GM23338 (cell line): ENCODE results near the gene PPP2R3B. TPM values are rescaled to one million over a fixed set of nuclear protein-coding genes. Genes with fewer than 3 reads are reported as not detected.

Experiments used
- ATAC-seq: fragments of 200-7000 bp; cut with Tn5 transposase; 3 replicates; pipeline ENCODE4 v1.9.1; 2020
- DNase-seq: peaks from one replicate; pipeline ENCODE4 v3.0.0-alpha.2; 2015; ENCODE audit warnings: low spot score
- H2AFZ ChIP-seq: fragments of 200-600 bp; sonication (generic); 2 replicates; pipeline ENCODE4 v1.8.0; 2016; ENCODE audit warnings: antibody characterized with exemption, mild to moderate bottlenecking, moderate library complexity
- H3F3A ChIP-seq: fragments of 200-600 bp; sonication (generic); replicated peaks from 2 replicates; pipeline ENCODE4 v1.8.0; 2017; ENCODE audit warnings: antibody characterized with exemption, mixed run types, low read depth
- H3K27ac ChIP-seq: fragments of 200-600 bp; sonication (generic); 2 replicates; pipeline ENCODE4 v1.6.1; 2016; ENCODE audit warnings: low read depth
- H3K27me3 ChIP-seq: fragments of 200-600 bp; sonication (generic); 2 replicates; pipeline ENCODE4 v1.8.0; 2016; ENCODE audit warnings: mild to moderate bottlenecking, mixed run types, moderate library complexity; ENCODE audit not compliant: insufficient read depth
- H3K36me3 ChIP-seq: fragments of 200-600 bp; sonication (generic); 2 replicates; pipeline ENCODE4 v1.8.0; 2016; ENCODE audit warnings: mild to moderate bottlenecking; ENCODE audit not compliant: insufficient read depth
- H3K4me1 ChIP-seq: fragments of 200-600 bp; sonication (generic); 2 replicates; pipeline ENCODE4 v1.8.0; 2016; ENCODE audit warnings: mild to moderate bottlenecking, moderate library complexity; ENCODE audit not compliant: insufficient read depth
- H3K4me2 ChIP-seq: fragments of 200-600 bp; sonication (generic); 2 replicates; pipeline ENCODE4 v1.7.1; 2017; ENCODE audit warnings: mixed run types
- H3K4me3 ChIP-seq: fragments of 200-600 bp; sonication (generic); 2 replicates; pipeline ENCODE4 v1.6.1; 2016; ENCODE audit warnings: mixed run types
- H3K79me2 ChIP-seq: fragments of 200-600 bp; sonication (generic); replicated peaks from 2 replicates; pipeline ENCODE4 v1.8.0; 2017; ENCODE audit warnings: mild to moderate bottlenecking; ENCODE audit not compliant: insufficient read depth
- H3K9me2 ChIP-seq: fragments of 200-600 bp; sonication (generic); 2 replicates; pipeline ENCODE4 v1.8.0; 2017; ENCODE audit not compliant: insufficient read depth
- H4K20me1 ChIP-seq: fragments of 200-600 bp; sonication (generic); replicated peaks from 2 replicates; pipeline ENCODE4 v1.8.0; 2017; ENCODE audit warnings: mild to moderate bottlenecking; ENCODE audit not compliant: insufficient read depth
- H3K27ac Mint-ChIP-seq: 2 replicates; pipeline ENCODE4 v1.8.0; 2020; ENCODE audit warnings: inconsistent platforms, mild to moderate bottlenecking, moderate library complexity, mixed read lengths
- H3K27me3 Mint-ChIP-seq: 3 replicates; pipeline ENCODE4 v1.8.0; 2022; ENCODE audit warnings: low read depth, mild to moderate bottlenecking, moderate library complexity, mixed read lengths, inconsistent platforms; ENCODE audit not compliant: insufficient read depth, poor library complexity
- H3K36me3 Mint-ChIP-seq: 3 replicates; pipeline ENCODE4 v1.8.0; 2021; ENCODE audit warnings: low read depth, mild to moderate bottlenecking, inconsistent platforms, moderate library complexity, mixed read lengths
- H3K4me1 Mint-ChIP-seq: 3 replicates; pipeline ENCODE4 v1.8.0; 2020; ENCODE audit warnings: mild to moderate bottlenecking, inconsistent platforms, mixed read lengths
- H3K4me3 Mint-ChIP-seq: 3 replicates; pipeline ENCODE4 v1.8.0; 2021; ENCODE audit warnings: moderate library complexity, mild to moderate bottlenecking, inconsistent platforms, mixed read lengths
- H3K9me3 Mint-ChIP-seq: 3 replicates; pipeline ENCODE4 v1.8.0; 2020; ENCODE audit warnings: moderate library complexity, mild to moderate bottlenecking, inconsistent platforms, mixed read lengths
- CREB1 ChIP-seq: fragments of 250-450 bp; sonication (Bioruptor Pico); IDR thresholded peaks from 2 replicates; pipeline ENCODE4 v1.5.0; 2020; ENCODE audit warnings: low read depth, mild to moderate bottlenecking, moderate library complexity
- CTCF ChIP-seq, 2 experiments: fragments of 200-600 bp in 1 of 2; sonication (generic) in 1 of 2; conservative IDR thresholded peaks; 2 replicates each; pipeline versions ENCODE4 v1.5.1 to v1.6.1; 2016 to 2017; ENCODE audit warnings: antibody characterized with exemption in 2 of 2, low read depth in 2 of 2, mild to moderate bottlenecking in 2 of 2, moderate library complexity in 1 of 2
- ETS1 ChIP-seq: IDR thresholded peaks from 2 replicates; pipeline ENCODE4 v1.6.1; 2016; ENCODE audit warnings: antibody characterized with exemption
- EZH2 ChIP-seq: fragments of 200-600 bp; sonication (generic); IDR thresholded peaks from one replicate; pipeline ENCODE4 v1.8.0; 2017; ENCODE audit warnings: antibody characterized with exemption, mild to moderate bottlenecking, low read depth; ENCODE audit not compliant: unreplicated experiment
- EZH2phosphoT487 ChIP-seq: fragments of 200-600 bp; sonication (generic); IDR thresholded peaks from one replicate; pipeline ENCODE4 v1.8.1; 2018; ENCODE audit warnings: antibody characterized with exemption; ENCODE audit not compliant: unreplicated experiment
- JUNB ChIP-seq: IDR thresholded peaks from one replicate; pipeline ENCODE4 v1.6.1; 2016; ENCODE audit warnings: antibody characterized with exemption; ENCODE audit not compliant: unreplicated experiment
- NANOG ChIP-seq: IDR thresholded peaks from 2 replicates; pipeline ENCODE4 v1.6.1; 2016; ENCODE audit warnings: antibody characterized with exemption, borderline replicate concordance
- POLR2AphosphoS5 ChIP-seq: IDR thresholded peaks from 2 replicates; pipeline ENCODE4 v1.6.1; 2016; ENCODE audit warnings: antibody characterized with exemption, low read depth
- STAT1 ChIP-seq: IDR thresholded peaks from one replicate; pipeline ENCODE4 v1.6.1; 2016; ENCODE audit warnings: antibody characterized with exemption; ENCODE audit not compliant: unreplicated experiment
- ZNF114 ChIP-seq: fragments of 250-450 bp; sonication (Bioruptor Pico); IDR thresholded peaks from 2 replicates; pipeline ENCODE4 v1.5.0; 2020; ENCODE audit warnings: mild to moderate bottlenecking, moderate library complexity
- ZNF331 ChIP-seq: fragments of 250-450 bp; sonication (Bioruptor Pico); IDR thresholded peaks from 2 replicates; pipeline ENCODE4 v1.5.0; 2020; ENCODE audit warnings: low read depth, mild to moderate bottlenecking, moderate library complexity
- ZNF462 ChIP-seq: fragments of 250-450 bp; sonication (Bioruptor Pico); IDR thresholded peaks from 2 replicates; pipeline ENCODE4 v1.5.0; 2020; ENCODE audit warnings: mild to moderate bottlenecking, moderate library complexity
- polyA plus RNA-seq: library from polyadenylated mRNA; unstranded; fragments of >200 nt; fragmentation: Nextera tagmentation; extraction: Ambion mirVana; gene quantifications from 2 replicates; pipeline ENCODE4 v1.2.1, GENCODE V29; 2016
- total RNA-seq: library from RNA; depleted of rRNA; stranded (reverse); fragments of >200 nt; shearing (Covaris generic); gene quantifications from 2 replicates; pipeline ENCODE4 v1.2.3, GENCODE V29; 2014
- TF ChIP-seq, protein P1 (sequence below): IDR thresholded peaks from one replicate; pipeline ENCODE4 v1.6.1; 2018; ENCODE audit warnings: antibody characterized with exemption; ENCODE audit not compliant: unreplicated experiment

PPP2R3B gene
- total and polyA plus RNA-seq, 2 experiments from 2014 or later = 50.1 to 104 TPM

- H3K79me2 ChIP-seq = peaks cover 35% of the 10 kb centered on the region
- H3K4me3 ChIP-seq = no peak overlapping the region
- H3K4me3 Mint-ChIP-seq = no peak overlapping the region
- H3K9me2 ChIP-seq = no peaks in the 10 kb centered on the region
- peaks cover 22% of the 10 kb centered on the region for H4K20me1 ChIP-seq
- H3K36me3 Mint-ChIP-seq = peaks cover 57% of the 10 kb centered on the region
- peaks cover 12% of the 10 kb centered on the region for H3K27me3 Mint-ChIP-seq
- no peak for TF ChIP-seq CREB1
- TF ChIP-seq ZNF331 = no peak
- no peak for TF ChIP-seq STAT1
- no peak for TF ChIP-seq EZH2phosphoT487
- no peak for TF ChIP-seq ETS1
- TF ChIP-seq, protein P1, sequence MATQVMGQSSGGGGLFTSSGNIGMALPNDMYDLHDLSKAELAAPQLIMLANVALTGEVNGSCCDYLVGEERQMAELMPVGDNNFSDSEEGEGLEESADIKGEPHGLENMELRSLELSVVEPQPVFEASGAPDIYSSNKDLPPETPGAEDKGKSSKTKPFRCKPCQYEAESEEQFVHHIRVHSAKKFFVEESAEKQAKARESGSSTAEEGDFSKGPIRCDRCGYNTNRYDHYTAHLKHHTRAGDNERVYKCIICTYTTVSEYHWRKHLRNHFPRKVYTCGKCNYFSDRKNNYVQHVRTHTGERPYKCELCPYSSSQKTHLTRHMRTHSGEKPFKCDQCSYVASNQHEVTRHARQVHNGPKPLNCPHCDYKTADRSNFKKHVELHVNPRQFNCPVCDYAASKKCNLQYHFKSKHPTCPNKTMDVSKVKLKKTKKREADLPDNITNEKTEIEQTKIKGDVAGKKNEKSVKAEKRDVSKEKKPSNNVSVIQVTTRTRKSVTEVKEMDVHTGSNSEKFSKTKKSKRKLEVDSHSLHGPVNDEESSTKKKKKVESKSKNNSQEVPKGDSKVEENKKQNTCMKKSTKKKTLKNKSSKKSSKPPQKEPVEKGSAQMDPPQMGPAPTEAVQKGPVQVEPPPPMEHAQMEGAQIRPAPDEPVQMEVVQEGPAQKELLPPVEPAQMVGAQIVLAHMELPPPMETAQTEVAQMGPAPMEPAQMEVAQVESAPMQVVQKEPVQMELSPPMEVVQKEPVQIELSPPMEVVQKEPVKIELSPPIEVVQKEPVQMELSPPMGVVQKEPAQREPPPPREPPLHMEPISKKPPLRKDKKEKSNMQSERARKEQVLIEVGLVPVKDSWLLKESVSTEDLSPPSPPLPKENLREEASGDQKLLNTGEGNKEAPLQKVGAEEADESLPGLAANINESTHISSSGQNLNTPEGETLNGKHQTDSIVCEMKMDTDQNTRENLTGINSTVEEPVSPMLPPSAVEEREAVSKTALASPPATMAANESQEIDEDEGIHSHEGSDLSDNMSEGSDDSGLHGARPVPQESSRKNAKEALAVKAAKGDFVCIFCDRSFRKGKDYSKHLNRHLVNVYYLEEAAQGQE = no peak
- TF ChIP-seq ZNF114 = no peak
- TF ChIP-seq EZH2 = no peak
- no peak for TF ChIP-seq JUNB
- TF ChIP-seq NANOG = no peak
- no peak for TF ChIP-seq ZNF462 (CRISPR knock-in tag)
- TF ChIP-seq POLR2AphosphoS5 = no peak
- TF ChIP-seq CTCF (conservative IDR thresholded peaks at IDR 0.05; ENCODE audit: low read depth in 2 of 2) = no peak
- no peaks in the 10 kb centered on the region for H3F3A ChIP-seq
- H2AFZ ChIP-seq = no peak overlapping the region
- no peak for DNase-seq
- H3K27me3 ChIP-seq = no peaks in the 10 kb centered on the region
- no peak overlapping the region for H3K27ac ChIP-seq
- no peak overlapping the region for H3K27ac Mint-ChIP-seq
- no peaks in the 10 kb centered on the region for H3K4me1 ChIP-seq
- H3K4me2 ChIP-seq = no peak overlapping the region
- peaks cover 8% of the 10 kb centered on the region for H3K9me3 Mint-ChIP-seq
- no peaks in the 10 kb centered on the region; the same call in 1 of the 2 replicates for H3K36me3 ChIP-seq
- no peaks in the 10 kb centered on the region for H3K4me1 Mint-ChIP-seq
- ATAC-seq = no peak
Measured at GRCh38 chrX:361231-362145, 25.2 kb downstream of the PPP2R3B start.
